Astrocyte of the spinal cord (primary cell): ENCODE results near the gene VPS45.
A peak's percentile ranks its signal among the peaks of the same experiment; 100 is the strongest.

Experiments used
- DNase-seq: peaks from one replicate; pipeline ENCODE4 v3.0.0; 2011; ENCODE audit warnings: low read depth, low spot score
- H3K4me3 ChIP-seq: 2 replicates; pipeline ENCODE4 v1.5.1; 2011; ENCODE audit warnings: low read depth, mild to moderate bottlenecking, low read length, moderate library complexity
- in situ Hi-C: cut with HindIII; loops from 2 replicates; pipeline ENCODE4 v1.10.0; 2017; ENCODE audit warnings: low sequenced_read_pairs
- TF ChIP-seq, protein P1 (sequence below): IDR thresholded peaks from 2 replicates; pipeline ENCODE4 v1.5.1; 2012; ENCODE audit warnings: low read depth, mild to moderate bottlenecking, low read length, inconsistent platforms

Gene VPS45

DNA sequence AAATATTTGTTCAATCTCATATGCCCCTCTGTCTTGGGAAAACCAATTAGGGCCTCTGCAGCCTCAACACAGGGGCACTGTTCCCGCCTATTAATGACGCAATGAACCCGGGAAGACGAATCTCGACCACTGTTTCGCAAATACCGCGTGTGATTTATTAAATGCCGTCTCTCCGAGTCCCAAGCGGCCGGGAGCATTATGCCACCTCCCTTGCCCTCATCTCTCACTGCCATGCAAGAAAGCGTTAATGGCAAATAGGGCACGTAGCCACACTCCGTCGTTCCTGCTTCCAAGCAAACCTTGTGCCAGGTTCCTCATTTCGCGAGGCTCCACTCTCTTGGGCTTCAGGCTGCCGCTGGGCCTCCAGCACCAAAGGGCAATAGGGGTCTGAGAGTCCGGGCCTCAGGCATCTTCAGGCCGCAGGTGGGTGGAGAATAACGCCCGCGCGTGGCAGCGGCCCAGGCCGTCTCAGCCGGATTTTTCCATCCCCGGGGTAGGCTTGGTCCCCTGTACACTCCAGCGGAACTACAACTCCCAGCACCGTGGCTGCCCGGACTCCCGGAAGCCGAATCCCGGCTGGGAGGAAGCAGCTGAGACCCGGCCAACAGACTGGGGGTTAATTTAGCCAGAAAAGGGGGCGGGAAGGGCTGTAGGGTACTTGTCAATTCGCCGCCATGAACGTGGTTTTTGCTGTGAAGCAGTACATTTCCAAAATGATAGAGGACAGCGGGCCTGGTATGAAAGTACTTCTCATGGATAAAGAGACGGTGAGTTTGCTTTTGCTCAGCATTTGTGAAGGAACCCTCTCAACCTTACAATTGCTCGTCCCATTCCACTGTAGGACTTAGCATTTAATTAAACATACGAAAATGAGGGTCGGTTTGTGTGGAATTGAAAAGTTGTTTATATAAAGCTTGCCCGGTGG is at the start of gene VPS45:
Gene VPS45 (plus strand): TSS at position 593 of the 925 bp plus-strand sequence. CDS start 82 bp downstream, at position 675.
- in situ Hi-C loops, result no loop called here
- TF ChIP-seq, protein P1, sequence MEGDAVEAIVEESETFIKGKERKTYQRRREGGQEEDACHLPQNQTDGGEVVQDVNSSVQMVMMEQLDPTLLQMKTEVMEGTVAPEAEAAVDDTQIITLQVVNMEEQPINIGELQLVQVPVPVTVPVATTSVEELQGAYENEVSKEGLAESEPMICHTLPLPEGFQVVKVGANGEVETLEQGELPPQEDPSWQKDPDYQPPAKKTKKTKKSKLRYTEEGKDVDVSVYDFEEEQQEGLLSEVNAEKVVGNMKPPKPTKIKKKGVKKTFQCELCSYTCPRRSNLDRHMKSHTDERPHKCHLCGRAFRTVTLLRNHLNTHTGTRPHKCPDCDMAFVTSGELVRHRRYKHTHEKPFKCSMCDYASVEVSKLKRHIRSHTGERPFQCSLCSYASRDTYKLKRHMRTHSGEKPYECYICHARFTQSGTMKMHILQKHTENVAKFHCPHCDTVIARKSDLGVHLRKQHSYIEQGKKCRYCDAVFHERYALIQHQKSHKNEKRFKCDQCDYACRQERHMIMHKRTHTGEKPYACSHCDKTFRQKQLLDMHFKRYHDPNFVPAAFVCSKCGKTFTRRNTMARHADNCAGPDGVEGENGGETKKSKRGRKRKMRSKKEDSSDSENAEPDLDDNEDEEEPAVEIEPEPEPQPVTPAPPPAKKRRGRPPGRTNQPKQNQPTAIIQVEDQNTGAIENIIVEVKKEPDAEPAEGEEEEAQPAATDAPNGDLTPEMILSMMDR, result no peak
- DNase-seq, result peak; percentile 92
- H3K4me3 ChIP-seq, result peak within 1 kb of the TSS; percentile 81

- no peak for DNase-seq
- TF ChIP-seq, protein P1, result no peak
- no peak overlapping the region for H3K4me3 ChIP-seq
- in situ Hi-C loops, result no loop called here
Observed at GRCh38 chr1:150018165-150018564, 49.4 kb upstream of the VPS45 start.

DNA sequence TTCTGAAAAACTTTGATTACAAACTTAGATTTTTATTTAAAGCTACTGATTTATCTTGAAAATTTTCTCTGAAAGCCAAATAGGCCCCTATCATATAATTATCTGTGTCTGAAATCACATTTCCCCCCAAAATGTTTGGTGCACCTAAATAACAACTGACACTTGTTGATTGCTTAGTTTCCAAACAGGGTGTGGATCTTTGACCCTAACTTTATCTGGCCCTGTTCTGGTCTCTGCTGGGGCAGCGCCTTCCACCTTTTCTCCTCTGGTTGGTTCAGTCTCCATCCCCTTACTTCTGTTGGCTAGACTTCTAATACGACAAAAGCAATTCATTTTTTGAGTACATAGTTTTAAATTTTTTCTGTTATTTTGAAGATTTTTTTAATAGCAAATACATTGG is 46.9 kb upstream of the VPS45 start:
- DNase-seq, result no peak
- H3K4me3 ChIP-seq, result no peak overlapping the region
- TF ChIP-seq, protein P1, result no peak
- in situ Hi-C loops, result no loop called here

GRCh38 chr1:150021191-150021694 is 46.3 kb upstream of the VPS45 start:
- in situ Hi-C loops, result no loop called here
- TF ChIP-seq, protein P1, result no peak
- H3K4me3 ChIP-seq, result no peak overlapping the region
- no peak for DNase-seq

DNA sequence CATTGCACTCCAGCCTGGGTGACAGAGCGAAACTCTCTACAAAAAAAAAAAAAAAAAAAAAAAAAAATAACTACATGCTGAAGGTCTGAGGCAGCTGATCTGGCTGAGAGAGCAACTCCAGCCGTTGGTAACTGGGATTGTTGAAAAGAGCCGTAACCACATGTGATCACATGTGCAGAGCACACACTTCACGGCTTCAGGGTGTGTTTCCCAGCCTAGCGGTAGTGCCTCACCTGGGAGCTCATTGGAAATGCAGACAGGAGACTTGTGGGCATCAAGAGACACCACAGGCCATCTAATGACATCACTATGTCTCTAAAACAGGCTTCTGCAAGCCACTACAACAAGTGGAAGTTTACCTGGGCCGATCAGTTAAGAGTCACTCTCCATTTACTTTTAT is 45.2 kb upstream of the VPS45 start:
- no peak for DNase-seq
- TF ChIP-seq, protein P1, result no peak
- in situ Hi-C loops, result no loop called here
- no peak overlapping the region for H3K4me3 ChIP-seq

GRCh38 chr1:150024156-150024555 is 43.4 kb upstream of the VPS45 start:
- in situ Hi-C loops, result no loop called here

More at GRCh38 chr1:150024156-150024555, 43.4 kb upstream of the VPS45 start:
- H3K4me3 ChIP-seq, result no peak overlapping the region
- no peak for DNase-seq
- TF ChIP-seq, protein P1, result no peak
